Loucy (cell line): ENCODE data around the gene YIPF5.

Source experiments
- EZH2phosphoT487 ChIP-seq: fragments of 200-600 bp; IDR thresholded peaks from 2 replicates; pipeline ENCODE4 v1.6.1; 2018; ENCODE audit warnings: antibody characterized with exemption, mild to moderate bottlenecking, moderate library complexity, borderline replicate concordance
- TF ChIP-seq, protein P1 (sequence below): fragments of 200-600 bp; sonication (generic); conservative IDR thresholded peaks from 2 replicates; pipeline ENCODE4 v1.5.1; 2014; ENCODE audit warnings: mild to moderate bottlenecking, antibody characterized with exemption, low read length

DNA sequence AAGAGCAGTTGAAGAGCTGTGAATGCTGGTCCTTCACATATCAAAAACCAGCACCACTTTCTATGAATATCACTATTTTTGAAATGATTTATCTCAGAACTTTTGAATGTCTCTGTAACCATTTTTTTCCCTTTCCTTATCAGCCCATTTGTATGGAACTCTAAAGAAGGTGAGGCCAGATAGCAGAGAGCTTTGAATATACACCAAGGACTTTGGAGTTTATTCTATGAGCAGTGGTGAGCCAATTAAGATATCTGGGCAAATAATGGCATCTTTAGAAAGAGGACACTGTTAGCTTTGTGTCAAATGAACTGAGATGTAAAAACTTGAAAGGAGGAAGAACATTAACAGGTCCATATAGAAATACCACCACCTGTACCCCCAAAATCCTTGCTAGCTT, 22.2 kb upstream of the YIPF5 start:
- TF ChIP-seq, protein P1, sequence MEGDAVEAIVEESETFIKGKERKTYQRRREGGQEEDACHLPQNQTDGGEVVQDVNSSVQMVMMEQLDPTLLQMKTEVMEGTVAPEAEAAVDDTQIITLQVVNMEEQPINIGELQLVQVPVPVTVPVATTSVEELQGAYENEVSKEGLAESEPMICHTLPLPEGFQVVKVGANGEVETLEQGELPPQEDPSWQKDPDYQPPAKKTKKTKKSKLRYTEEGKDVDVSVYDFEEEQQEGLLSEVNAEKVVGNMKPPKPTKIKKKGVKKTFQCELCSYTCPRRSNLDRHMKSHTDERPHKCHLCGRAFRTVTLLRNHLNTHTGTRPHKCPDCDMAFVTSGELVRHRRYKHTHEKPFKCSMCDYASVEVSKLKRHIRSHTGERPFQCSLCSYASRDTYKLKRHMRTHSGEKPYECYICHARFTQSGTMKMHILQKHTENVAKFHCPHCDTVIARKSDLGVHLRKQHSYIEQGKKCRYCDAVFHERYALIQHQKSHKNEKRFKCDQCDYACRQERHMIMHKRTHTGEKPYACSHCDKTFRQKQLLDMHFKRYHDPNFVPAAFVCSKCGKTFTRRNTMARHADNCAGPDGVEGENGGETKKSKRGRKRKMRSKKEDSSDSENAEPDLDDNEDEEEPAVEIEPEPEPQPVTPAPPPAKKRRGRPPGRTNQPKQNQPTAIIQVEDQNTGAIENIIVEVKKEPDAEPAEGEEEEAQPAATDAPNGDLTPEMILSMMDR: no peak
- TF ChIP-seq EZH2phosphoT487: no peak
